Muscle of back (tissue), 11 donors: Measurements from ENCODE around the gene EIF3I. TPM values are rescaled to one million over a fixed set of nuclear protein-coding genes. Genes with fewer than 3 reads are reported as not detected.

ENCODE experiments used
- DNase-seq, 3 donors: peaks; one replicate each; pipeline versions ENCODE4 v3.0.0 to v3.0.0-alpha.2; 2013
- polyA plus RNA-seq, 10 donors: library from polyadenylated mRNA; unstranded; fragments of 120-200 nt; gene quantifications; one replicate each; pipeline ENCODE4 v1.2.1, GENCODE V29; 2013; ENCODE audit not compliant: insufficient read length in 10 of 10

EIF3I gene
- polyA plus RNA-seq, 10 donors, result 146 to 185 (median 164) TPM

DNA sequence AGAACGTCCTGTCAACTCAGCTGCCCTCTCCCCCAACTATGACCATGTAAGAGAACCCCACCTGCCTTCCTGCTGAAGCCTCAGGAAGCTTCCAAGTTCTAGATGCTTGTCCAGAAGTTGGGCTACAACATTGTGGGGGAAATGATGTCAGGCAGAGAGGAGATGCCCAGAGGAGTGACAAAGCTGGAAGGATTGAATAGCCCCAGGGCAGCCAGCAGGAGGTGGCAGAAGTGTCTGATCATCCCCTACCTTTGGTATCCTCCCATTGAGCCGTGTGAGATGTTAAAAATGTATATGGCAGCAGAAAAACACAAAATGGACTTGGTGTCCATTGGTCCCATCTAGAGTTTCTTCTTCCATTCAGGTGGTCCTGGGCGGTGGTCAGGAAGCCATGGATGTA lies 6.6 kb downstream of the EIF3I start:
- DNase-seq, result no peak

DNA sequence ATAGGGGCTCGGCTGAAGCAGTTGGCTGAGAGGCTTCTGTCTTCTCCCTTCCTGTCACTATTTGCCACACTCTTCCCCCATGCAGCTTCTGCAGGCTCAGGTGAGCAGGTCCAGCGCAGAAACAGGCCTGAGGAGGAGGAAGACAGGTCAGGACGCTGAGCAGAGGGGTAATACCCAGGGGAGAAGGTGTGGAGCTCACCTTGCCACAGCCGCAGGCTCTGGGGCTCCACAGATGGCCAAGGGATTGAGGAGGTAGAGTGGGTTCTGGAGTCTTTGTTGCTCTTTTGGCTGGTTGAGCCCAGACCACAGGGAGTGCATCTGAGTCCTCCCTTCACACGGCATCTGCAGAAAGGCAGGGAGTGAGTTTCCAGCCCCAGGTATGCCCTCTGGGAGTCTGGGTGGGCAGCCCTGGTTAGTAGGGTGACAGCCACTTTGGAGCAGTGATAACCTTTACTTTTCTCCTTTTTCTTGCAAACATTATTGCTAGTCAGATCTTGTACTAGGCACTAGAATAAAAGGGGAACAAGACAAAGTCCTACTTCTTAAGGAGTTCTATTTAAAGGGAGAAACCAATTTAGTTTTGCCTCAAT lies 9.7 kb downstream of the EIF3I start:
- no peak for DNase-seq

DNA sequence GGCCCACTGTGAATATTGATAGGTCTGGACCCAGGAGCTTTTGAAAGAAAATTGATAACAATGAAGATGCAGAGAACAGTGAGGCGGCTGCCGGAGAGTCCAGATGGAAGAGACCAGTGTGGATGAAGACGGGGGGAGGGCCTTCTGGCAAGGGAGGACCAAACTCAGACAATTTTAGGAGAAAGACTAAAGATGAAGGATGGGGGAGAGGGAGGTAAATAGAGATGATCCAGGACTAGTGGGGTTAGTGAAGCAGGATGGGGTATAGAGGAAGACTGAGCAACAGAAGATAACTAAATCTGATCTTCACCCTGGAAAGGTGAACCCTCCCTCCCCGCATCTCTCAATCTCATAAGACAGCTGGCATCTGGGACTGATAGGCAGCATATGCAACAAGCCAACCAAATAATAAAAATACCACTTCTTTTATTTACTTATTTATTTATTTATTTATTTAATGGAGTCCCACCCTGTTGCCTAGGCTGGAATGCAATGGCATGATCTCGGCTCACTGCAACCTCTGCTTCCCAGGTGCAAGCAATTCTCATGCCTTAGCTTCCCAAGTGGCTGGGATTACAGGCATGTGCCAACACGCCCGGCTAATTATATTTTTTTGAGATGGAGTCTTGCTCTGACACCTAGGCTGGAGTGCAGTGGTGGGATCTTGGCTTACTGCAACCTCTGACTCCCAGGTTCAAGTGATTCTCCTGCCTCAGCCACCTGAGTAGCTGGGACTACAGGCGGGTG lies 10.5 kb downstream of the EIF3I start:
- DNase-seq, result no peak

DNA sequence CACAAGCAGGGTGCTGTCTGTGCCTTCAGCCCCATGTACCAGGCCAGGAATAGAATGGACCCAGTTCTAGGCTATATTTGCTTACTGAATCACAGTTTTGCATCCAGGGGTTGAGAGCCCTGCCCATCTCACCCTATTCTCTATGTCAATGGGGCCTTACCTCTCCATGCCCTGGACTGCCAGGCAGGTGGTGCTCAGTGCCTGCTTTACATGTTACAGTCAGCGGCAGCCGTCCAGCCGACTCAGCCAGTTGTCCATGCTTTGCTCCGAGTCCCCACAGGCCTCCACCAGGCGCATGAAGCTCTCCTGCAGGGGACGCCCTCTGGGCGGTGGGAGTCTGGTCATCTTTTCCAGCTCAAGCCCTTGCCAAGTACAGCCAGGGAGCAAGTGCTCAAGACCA lies 12.6 kb downstream of the EIF3I start:
- no peak for DNase-seq

DNA sequence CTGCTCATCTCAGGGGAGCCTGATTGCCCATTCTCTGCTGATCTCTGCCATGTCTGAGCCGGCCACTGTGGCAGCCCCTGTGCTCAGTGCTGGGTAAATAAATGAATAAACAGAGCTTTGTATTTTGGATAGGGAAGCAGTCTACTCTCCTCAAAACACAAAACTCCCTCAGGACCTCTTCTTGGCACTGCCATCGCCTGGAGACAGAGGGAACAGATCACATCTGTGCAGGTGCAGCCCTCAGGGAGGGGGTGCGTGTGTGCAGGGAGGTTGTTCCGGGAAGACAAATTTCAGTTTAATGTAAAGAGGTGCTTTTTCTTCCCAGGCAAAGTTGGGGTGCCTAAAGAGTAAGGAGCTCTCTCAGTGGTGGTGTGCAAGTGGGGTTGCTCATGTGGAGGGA lies 17.1 kb downstream of the EIF3I start:
- DNase-seq, result no peak

DNA sequence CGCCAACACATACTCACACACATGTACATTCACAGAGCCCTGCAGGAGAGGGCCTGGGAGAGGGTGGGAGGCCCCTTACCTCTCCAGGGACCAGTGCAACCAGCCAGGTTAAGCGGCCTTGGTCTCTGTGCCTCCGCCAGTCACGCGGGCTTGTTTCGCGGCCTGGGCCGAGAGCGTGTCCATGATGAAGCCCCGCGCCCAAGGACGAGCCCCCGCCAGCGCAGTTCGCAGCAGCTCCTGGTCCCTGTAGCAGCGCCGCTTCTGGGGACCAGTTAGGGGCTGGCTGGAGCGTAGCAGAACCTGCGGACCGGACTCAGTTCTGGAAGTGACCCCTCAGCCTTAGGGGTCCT lies 17.6 kb downstream of the EIF3I start:
- DNase-seq, result no peak

DNA sequence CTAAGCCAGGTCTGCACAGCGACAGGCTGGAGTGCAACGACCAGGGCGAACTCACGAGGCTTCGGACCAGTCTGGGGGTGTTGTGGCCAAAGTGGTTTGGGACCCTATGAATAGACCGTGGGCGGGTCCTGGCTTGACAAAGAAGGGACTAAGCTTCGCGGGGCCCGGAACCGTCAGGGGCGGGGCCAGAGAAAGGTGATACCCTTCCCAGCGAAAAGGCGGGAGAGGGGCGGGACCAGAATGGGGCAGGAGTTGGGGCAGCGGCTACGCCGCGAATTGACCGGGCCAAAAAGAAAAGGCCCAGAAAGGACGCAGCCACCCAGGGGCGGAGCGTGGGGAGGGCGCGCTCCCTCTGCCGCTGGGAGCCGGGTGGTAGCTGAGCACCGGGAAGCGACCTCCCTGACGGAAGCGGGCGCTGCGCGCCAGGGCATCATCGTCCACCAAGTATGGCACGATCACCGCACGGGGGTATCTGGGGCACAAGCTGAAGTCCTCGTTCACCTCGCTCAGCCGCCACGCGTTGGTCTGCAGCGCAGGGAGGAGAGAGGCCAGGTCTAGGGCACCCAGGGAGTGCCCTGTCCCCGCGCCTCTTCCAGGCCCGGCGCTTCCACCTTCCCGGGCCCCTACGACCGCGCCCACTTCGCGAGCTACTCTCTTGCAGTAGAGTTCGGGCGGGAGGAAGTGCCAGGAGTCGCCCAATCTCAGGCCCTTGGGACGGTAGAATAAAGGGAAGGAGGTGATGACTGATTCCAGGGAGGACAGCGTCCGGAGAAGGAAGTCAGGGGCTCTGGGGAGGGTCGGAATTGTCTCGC lies 18.1 kb downstream of the EIF3I start:
- DNase-seq, result peak in 2 of 3 donors; percentile 53 to 77

DNA sequence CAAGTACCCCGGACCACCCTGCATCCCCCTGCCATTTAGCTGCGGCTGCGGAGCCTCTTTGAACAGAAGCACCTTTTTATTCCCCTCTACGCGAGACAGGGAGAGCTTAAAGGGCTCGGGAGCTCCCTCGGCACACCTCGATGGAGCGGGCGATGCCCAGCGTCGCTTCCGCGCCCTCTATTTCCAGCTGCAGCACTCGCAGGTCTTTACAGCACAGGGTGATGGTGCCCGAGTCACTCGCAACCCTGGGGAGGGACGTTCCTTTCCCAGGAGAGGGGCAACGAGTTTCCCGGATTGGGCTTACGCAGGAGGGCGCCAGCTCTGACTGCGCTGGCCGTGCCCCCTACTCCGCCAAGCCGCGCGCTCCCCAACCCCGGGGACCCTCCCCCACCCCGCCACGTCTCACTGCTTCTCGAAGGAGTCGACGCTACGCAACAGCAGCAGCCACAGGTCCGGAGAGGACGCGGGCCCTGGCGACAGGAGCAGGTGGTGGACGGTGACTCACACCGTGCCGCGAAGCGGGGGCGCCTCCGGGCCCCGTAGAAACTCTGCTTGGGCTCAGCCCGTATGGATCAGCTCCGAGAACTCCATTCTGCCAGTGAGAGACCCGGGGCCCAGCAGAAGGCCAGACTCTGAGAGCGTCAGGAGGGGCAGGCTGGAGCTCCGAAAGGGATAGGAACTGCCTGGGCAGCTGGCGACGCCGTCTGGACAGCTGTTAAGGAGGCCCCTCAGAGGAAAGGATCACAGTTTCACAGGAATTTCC lies 19.0 kb downstream of the EIF3I start:
- peak; percentile 41 to 89 (median 74) for DNase-seq

DNA sequence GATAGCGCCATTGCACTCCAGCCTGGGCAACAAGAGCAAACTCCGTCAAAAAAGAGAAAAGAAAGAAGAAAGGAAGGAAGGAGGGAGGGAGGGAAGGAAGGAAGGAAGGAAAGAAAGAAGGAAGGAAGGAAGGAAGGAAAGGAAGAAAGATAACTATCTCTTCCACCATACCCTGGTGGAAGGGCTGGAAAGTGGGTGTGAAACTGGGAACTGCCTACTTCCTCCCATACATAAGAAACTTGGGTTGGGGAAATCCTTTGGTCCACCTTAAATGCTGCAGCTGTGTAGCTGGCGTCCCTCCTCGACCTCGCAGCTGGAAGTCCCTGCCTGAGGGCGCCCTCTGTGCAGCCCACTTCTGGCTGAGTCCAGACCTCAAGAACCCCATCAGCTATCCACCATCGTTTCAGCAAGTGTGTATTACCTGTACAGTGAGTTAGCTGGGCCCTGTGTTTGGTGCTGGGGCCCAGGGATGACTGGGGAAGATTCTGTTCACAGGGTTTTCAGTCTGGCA lies 20.2 kb downstream of the EIF3I start:
- peak in 2 of 3 donors; percentile 67 to 84 for DNase-seq

DNA sequence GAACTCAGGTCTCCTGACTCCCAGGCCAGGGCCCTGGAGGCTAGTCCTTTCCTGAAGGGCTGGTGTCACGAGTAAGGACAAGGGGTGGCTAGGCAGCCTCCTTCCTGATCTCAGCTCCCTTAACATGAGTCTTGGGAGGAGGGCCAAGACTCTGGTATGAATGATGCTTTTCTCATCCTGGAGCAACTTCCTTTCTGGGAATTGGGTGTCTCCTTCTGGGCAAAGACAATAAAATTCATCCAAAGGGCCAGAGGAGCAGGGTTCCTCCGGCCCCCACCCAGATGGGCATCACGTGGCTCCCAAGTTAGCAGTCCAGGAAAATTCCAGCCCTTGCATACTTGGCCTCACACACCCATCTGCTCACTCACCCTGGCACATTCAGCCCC lies 24.7 kb downstream of the EIF3I start, which contains the start of gene FAM167B:
FAM167B (plus strand) TSS at position 335 of the 386 bp plus-strand sequence. CDS start 200 bp downstream, outside the sequence.
- peak in 2 of 3 donors; percentile 42 to 53 for DNase-seq

DNA sequence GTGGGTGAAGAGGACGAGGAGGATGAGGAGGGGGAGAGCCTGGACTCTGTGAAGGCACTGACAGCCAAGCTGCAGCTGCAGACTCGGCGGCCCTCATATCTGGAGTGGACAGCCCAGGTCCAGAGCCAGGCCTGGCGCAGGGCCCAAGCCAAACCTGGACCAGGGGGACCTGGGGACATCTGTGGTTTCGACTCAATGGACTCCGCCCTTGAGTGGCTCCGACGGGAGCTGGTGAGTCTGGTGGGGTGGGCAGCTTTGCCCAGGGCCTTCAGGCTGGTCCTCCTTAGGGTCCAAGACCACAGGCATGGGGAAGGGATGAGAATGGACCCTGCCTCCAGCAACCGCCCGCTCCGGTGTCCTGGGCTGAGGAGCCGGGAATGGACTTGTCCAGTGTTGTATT lies 25.2 kb downstream of the EIF3I start:
- peak in 1 of 3 donors; percentile 15 for DNase-seq

DNA sequence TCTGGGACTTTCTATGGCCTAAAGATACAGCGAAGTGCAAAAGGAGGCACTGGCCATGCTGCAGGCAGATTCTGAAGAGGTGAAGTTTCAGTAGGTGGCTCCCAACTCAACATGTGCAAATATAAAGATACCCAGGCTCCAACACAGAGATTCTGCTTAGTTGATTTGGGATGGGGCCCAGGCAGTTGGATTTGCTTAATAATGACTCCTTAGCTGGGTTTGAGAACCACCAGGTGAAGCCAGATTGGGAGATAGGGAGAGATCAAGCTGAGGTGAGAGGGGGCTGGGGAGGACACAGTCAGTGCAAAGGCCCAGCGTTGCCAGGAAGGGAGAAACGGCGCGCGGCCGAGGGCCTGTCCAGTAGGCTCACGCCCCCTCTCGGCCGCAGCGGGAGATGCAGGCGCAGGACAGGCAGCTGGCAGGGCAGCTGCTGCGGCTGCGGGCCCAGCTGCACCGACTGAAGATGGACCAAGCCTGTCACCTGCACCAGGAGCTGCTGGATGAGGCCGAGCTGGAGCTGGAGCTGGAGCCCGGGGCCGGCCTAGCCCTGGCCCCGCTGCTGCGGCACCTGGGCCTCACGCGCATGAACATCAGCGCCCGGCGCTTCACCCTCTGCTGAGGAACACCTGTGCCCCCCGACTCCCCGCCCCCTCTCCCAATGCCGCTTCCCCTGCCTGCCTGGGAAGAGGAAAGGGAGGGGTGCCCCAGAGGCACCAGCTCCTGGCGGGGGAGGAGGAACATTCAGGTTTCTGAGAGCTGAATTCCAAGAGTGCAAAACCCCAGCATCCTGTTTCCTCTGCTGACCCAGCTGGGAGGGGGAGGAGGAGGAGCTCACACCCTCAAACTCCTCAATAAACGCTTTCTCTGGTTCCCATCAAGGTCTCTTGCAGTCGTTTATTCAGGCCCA lies 26.0 kb downstream of the EIF3I start:
- DNase-seq, result peak in 2 of 3 donors; percentile 65 to 77

DNA sequence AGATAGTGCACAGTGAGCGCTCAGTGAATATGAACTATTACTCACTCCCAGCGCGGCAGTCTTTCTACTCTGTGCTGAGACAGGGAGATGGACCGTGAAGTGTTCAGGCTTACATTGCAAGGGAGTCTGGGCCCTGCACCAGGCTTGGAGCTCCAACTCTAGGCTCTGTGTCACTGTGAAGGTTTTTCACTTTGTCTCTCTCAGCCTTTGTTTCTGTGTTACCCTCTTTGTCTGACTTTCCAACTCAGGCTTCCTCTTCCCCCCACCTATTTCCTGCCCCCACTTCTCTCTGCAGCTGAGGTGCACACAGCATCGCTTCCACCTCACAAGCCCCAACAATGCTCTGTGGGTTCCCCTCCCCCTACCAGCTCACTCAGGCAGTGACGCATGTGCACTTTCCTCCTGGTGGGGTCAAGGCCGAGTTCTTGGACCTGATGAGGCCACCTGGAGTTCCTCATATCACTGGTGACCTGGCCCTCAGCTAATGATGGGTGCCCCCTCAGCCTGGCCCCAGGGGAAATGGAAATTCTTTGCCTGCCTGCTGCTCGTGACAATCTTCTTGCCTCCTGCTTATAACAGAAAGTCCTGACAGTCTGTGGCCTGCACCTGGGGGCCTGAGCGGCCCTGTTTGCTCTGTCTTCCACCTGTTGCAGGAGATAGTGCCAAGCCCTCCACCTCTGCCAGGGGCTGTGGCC lies 27.8 kb downstream of the EIF3I start:
- peak in 1 of 3 donors; percentile 52 for DNase-seq

DNA sequence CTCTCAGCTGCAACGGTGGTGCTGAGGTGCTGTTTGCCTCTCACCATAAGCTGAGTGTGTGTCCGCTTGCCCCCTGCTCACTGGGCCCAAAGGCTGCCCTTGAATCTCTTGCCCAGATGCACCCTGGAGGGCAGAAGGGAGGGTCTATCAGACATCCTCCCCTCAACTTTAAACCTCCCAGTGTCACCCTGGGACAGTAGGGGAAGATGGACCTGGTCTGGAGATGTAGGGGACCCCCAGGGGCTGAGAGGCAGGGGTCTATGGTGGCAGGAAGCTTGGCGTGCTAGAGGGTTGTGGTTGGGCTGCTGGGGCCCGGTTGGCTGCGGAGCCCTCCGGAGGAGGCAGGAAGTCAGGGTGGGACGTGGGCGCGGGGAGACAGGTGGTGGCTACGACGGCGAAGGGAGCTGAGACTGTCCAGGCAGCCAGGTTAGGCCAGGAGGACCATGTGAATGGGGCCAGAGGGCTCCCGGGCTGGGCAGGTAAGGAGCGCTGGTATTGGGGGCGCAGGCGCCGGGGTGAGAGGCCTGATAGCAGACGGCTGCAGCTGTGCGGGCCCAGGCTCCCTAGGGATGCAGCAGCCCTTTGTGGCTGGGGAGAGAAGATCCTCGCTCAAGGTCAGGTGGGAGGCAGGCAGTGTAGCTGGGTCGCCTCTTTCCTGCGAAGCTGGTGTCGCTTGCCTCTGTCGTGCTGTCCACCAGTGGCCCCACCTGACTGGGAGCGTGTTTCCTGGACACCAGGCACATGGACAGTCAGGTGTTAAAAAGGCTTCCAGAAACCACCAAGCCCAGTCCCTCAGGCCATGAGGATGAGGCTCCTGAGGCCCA lies 28.9 kb downstream of the EIF3I start, which contains the start of gene LCK:
LCK (plus strand) TSS at position 373 of the 824 bp plus-strand sequence. CDS start 23,065 bp downstream, outside the sequence.
- DNase-seq, result no peak

DNA sequence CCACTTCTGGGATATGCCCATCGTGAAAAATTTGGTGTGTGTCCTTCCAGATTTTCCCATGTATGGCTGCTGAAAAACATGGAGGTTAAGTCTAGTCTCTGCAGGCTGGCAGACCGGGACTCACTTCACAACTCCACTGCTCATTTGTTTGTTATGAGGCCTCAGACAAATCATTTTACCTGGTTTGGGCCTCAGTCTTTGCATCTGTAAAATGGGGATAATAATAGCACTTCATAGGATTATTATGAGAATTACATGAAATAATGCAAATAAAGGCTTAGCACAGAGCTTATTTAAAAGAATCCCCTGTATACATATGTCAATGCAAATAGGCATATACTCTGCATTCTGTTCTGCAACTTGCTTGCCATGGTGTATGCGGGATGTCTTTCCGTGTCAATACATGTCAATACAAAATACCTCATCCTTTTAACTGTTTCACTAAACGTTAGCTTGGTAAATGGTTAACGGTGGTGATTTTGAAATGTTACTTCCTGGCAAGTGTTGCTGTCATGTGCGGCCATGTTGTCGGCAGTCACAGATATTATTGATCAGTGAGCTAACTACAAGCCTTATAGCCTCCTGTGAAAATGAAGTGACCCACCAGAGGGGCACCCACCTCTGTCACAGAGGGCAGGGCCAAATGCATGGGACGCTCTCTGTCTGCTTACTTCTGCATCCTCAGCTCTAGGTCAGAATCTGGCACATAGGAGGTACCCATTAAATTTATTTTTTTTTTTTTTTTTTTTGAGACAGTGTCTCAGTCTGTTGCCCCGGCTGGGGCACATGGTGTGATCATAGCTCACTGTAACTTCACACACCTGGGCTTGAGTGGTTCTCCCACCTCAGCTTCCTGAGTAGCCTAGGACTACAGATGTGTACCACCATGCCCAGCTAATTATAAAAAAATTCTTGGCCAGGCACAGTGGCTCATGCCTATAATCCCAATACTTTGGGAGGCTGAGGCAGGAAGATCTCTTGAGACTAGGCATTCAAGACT lies 33.2 kb downstream of the EIF3I start:
- no peak for DNase-seq

DNA sequence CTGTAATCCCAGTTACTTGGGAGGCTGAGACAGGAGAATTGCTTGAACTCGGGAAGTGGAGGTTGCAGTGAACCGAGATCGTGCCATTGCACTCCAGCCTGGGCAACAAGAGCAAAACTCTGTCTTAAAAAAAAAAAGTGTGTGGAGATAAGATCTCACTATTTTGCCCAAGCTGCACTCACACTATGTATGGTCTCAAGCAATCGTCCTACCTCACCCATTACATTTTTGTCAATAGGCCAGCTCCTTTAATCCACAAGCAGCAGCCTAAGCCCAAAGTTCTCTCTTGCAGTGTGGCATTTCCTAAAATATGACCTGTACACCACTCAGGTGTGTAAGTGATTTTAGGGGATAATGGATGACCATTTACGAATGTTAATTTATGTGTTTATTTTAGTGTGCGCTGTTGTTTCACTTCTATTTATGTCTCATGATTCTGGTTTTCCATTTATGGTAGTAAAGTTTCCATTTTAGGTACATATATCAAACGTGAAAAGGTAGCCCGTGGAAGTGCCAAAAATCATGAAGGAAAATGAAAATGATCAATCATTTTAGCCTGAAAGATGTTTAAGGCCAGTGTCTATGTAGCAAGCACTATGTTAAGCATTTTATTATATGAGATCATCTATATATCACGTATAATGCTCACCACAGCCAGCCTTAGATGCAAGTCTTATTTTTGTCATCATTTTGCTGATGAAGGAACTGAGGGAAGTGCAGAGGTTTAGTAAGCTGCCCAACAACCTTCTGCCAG lies 34.4 kb downstream of the EIF3I start:
- no peak for DNase-seq

DNA sequence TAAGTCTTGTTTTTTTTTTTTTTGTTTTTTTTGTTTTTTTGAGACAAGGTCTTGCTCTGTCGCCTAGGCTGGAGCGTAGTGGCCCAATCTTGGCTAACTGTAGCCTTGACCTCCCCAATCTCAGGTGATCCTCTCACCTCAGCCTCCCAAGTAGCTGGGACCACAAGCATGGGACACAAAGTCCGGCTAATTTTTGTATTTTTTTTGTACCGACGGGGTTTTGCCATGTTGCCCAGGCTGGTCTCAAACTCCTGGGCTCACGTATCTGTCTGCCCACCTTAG lies 35.0 kb downstream of the EIF3I start:
- no peak for DNase-seq
